Trophoblast cell (in vitro differentiated cells and primary cell): ENCODE data around the gene EVX1.

Experiments used
- DNase-seq, 2 donors: peaks; one replicate each; pipeline ENCODE4 v3.0.0-alpha.2; 2016
- H2AFZ ChIP-seq: 2 replicates; pipeline ENCODE4 v1.6.1; 2013; ENCODE audit warnings: low read length, moderate library complexity, mild to moderate bottlenecking; ENCODE audit not compliant: insufficient read depth, poor library complexity
- H2AK5ac ChIP-seq: 2 replicates; pipeline ENCODE4 v1.6.1; 2013; ENCODE audit warnings: mild to moderate bottlenecking, low read length
- H2BK120ac ChIP-seq: 2 replicates; pipeline ENCODE4 v1.6.1; 2013; ENCODE audit warnings: low read length, mild to moderate bottlenecking, moderate library complexity; ENCODE audit not compliant: insufficient read depth, poor library complexity
- H2BK12ac ChIP-seq: 2 replicates; pipeline ENCODE4 v1.6.1; 2013; ENCODE audit warnings: mild to moderate bottlenecking, low read length, moderate library complexity
- H2BK5ac ChIP-seq: 2 replicates; pipeline ENCODE4 v1.6.1; 2013; ENCODE audit warnings: low read length, low read depth, moderate library complexity, mild to moderate bottlenecking; ENCODE audit not compliant: poor library complexity
- H3K14ac ChIP-seq: 2 replicates; pipeline ENCODE4 v1.6.1; 2013; ENCODE audit warnings: mild to moderate bottlenecking, low read length
- H3K18ac ChIP-seq: 2 replicates; pipeline ENCODE4 v1.6.1; 2013; ENCODE audit warnings: mild to moderate bottlenecking, low read length
- H3K23ac ChIP-seq: 2 replicates; pipeline ENCODE4 v1.6.1; 2013; ENCODE audit warnings: low read length
- H3K27ac ChIP-seq: 2 replicates; pipeline ENCODE4 v1.5.1; 2013; ENCODE audit warnings: low read depth, mild to moderate bottlenecking, inconsistent platforms, low read length, moderate library complexity
- H3K27me3 ChIP-seq: 2 replicates; pipeline ENCODE4 v1.6.1; 2013; ENCODE audit warnings: inconsistent platforms, mild to moderate bottlenecking, low read length, moderate library complexity; ENCODE audit not compliant: insufficient read depth
- H3K36me3 ChIP-seq, 2 experiments: 1 replicate in 1 of 2; 2 replicates in 1 of 2; pipeline ENCODE4 v1.6.1; 2013; ENCODE audit warnings: low read length in 2 of 2, mild to moderate bottlenecking in 2 of 2, moderate library complexity in 1 of 2; ENCODE audit not compliant: insufficient read depth in 2 of 2, control insufficient read depth in 1 of 2
- H3K4ac ChIP-seq: 2 replicates; pipeline ENCODE4 v1.6.1; 2013; ENCODE audit warnings: low read depth, mild to moderate bottlenecking, low read length, moderate library complexity
- H3K4me1 ChIP-seq, 2 experiments: 1 replicate in 1 of 2; 2 replicates in 1 of 2; pipeline ENCODE4 v1.6.1; 2013; ENCODE audit warnings: low read length in 2 of 2, mild to moderate bottlenecking in 2 of 2, moderate library complexity in 1 of 2; ENCODE audit not compliant: insufficient read depth in 2 of 2, control insufficient read depth in 1 of 2
- H3K4me2 ChIP-seq: 2 replicates; pipeline ENCODE4 v1.6.1; 2013; ENCODE audit warnings: inconsistent platforms, mild to moderate bottlenecking, low read length, moderate library complexity
- H3K4me3 ChIP-seq: 2 replicates; pipeline ENCODE4 v1.5.1; 2013; ENCODE audit warnings: mild to moderate bottlenecking, low read depth, low read length, inconsistent platforms
- H3K79me1 ChIP-seq: one replicate; pipeline ENCODE4 v1.6.1; 2013; ENCODE audit warnings: low read length
- H3K79me2 ChIP-seq: 2 replicates; pipeline ENCODE4 v1.6.1; 2013; ENCODE audit warnings: low read length, mild to moderate bottlenecking; ENCODE audit not compliant: control insufficient read depth, insufficient read depth, poor library complexity
- H3K9ac ChIP-seq: 2 replicates; pipeline ENCODE4 v1.6.1; 2013; ENCODE audit warnings: mild to moderate bottlenecking, low read length
- H3K9me3 ChIP-seq: 2 replicates; pipeline ENCODE4 v1.6.1; 2013; ENCODE audit warnings: low read depth, mild to moderate bottlenecking, control low read depth, inconsistent platforms, low read length; ENCODE audit not compliant: insufficient read depth
- H4K12ac ChIP-seq: 2 replicates; pipeline ENCODE4 v1.6.1; 2013; ENCODE audit warnings: low read depth, mild to moderate bottlenecking, low read length, moderate library complexity
- H4K8ac ChIP-seq: 2 replicates; pipeline ENCODE4 v1.6.1; 2013; ENCODE audit warnings: low read depth, mild to moderate bottlenecking, low read length, moderate library complexity
- H4K91ac ChIP-seq: one replicate; pipeline ENCODE4 v1.6.1; 2013; ENCODE audit warnings: low read depth, mild to moderate bottlenecking, low read length, moderate library complexity
- WGBS: extraction: QIAGEN DNeasy Blood & Tissue Kit; methylation state at CpG from one replicate; pipeline ENCODE4 v1.1.7; 2013; ENCODE audit warnings: missing lambda C conversion rate; ENCODE audit not compliant: insufficient read length, insufficient coverage; ENCODE audit errors: extremely low coverage; 5-methylcytosine and 5-hydroxymethylcytosine counted together

Gene EVX1

DNA sequence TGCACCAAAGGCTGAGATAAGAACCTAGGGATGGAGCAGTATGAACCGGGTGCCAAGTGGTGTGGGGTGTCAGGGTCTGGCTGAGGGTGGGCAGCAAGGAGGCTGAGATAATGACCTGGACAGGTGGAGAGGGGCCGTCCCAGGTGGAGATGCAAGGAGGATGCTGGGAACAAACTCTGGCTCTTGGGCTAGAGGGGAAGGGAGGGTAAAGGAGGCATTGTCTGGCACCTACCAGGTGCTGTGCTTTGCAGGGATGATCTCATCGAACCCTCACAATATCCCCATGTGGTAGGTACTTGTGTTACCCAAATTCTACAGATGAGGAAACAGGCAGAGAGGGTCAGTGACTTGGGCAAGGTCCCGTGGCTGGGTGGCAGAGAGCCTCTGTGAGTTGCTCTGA, 22.8 kb upstream of the EVX1 start:
- Histone ChIP-seq H3K9ac (no peak overlapping the region), H2AFZ (no peak overlapping the region), H2BK12ac (no peak overlapping the region), H4K91ac (no peak overlapping the region), H2AK5ac (no peak overlapping the region), H3K9me3 (peaks cover 6% of the 10 kb centered on the region), H3K14ac (no peak overlapping the region), H3K27ac (no peak overlapping the region), H4K12ac (no peak overlapping the region), H3K36me3 (no peaks in the 10 kb centered on the region), H3K4me1 (no peaks in the 10 kb centered on the region), H3K4me2 (no peak overlapping the region), H3K79me2 (no peaks in the 10 kb centered on the region), H3K79me1 (no peaks in the 10 kb centered on the region), H4K8ac (no peak overlapping the region), H3K4ac (no peak overlapping the region), H3K27me3 (peaks cover 35% of the 10 kb centered on the region), H3K23ac (no peak overlapping the region), H3K4me3 (no peak overlapping the region), H3K18ac (no peak overlapping the region), H2BK120ac (no peak overlapping the region), H2BK5ac (no peak overlapping the region)
- WGBS: no CpG with 5 or more reads among the region's 4 CpGs
- DNase-seq: no peak

DNA sequence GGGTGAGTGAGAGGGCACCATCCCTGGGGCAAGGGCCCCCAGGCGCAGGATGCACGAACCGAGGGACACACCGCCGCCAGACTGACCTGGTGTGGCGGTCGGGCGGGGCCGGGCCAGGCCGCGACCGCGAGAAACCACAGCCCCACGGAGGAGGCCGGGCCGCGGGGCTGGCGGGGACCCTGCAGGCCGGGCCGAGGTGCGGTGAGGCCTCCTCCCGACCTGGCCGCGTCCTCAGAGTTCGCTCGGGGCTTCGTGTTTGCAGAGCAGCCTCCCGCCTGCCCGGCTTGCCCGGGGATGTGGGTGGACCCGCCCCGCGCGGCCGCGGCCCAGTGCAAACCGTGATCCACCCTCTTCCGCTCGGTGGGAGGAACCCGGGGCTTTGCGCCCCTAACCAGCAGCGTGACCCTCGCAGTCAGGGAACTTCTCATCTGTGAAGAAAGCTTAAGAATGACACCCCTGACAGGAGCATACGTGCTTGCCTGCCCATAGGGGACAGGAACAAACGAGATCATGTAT, 22.1 kb upstream of the EVX1 start:
- WGBS: no CpG with 5 or more reads among the region's 45 CpGs
- H3K36me3 ChIP-seq: no peaks in the 10 kb centered on the region
- H4K91ac ChIP-seq: no peak overlapping the region
- H3K9ac ChIP-seq: peak overlapping the region; percentile 29
- no peak overlapping the region for H2BK12ac ChIP-seq
- no peak overlapping the region for H3K4ac ChIP-seq
- H3K4me3 ChIP-seq: peak overlapping the region; percentile 34
- no peak overlapping the region for H3K4me2 ChIP-seq
- no peak for DNase-seq
- peaks cover 0 to 2% of the 10 kb centered on the region in 2 experiments for H3K4me1 ChIP-seq
- H3K79me2 ChIP-seq: no peaks in the 10 kb centered on the region
- H2AK5ac ChIP-seq: no peak overlapping the region
- H3K23ac ChIP-seq: no peak overlapping the region
- H3K79me1 ChIP-seq: no peaks in the 10 kb centered on the region
- no peak overlapping the region for H3K18ac ChIP-seq
- peaks cover 6% of the 10 kb centered on the region for H3K9me3 ChIP-seq
- no peak overlapping the region for H3K27ac ChIP-seq
- no peak overlapping the region for H2AFZ ChIP-seq
- no peak overlapping the region for H4K12ac ChIP-seq
- no peak overlapping the region for H3K14ac ChIP-seq
- H2BK5ac ChIP-seq: no peak overlapping the region
- peaks cover 39% of the 10 kb centered on the region for H3K27me3 ChIP-seq
- H2BK120ac ChIP-seq: no peak overlapping the region
- H4K8ac ChIP-seq: no peak overlapping the region

DNA sequence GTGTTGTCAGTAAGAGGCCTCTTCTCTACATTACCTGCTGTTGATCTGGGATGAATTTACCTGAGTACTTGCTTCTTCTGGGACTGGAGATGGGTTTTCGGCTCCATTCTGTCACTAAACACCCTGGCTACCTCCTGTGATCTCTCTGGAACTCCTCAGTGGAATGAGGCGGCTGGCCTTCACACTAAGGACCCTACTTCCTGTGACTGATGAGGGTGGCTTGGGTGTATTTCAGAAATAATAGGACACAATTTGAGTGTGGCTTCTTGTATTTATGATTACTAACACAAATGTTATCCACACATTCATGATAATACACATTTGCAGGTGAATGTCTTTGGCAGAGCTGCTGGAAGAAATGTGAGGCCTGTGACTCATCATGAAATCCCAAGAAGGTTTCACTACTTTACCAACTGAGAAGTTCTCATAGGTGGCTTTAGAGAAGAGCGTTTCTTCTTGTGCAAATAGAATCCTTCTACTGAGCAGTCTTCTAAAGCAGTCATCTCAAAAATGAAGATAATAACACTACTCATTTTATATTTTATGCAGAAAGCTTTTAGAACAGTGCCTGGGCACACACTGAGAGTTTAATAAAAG, 21.3 kb upstream of the EVX1 start:
- WGBS: no CpG with 5 or more reads among the region's 3 CpGs
- H3K18ac ChIP-seq: no peak overlapping the region

DNA sequence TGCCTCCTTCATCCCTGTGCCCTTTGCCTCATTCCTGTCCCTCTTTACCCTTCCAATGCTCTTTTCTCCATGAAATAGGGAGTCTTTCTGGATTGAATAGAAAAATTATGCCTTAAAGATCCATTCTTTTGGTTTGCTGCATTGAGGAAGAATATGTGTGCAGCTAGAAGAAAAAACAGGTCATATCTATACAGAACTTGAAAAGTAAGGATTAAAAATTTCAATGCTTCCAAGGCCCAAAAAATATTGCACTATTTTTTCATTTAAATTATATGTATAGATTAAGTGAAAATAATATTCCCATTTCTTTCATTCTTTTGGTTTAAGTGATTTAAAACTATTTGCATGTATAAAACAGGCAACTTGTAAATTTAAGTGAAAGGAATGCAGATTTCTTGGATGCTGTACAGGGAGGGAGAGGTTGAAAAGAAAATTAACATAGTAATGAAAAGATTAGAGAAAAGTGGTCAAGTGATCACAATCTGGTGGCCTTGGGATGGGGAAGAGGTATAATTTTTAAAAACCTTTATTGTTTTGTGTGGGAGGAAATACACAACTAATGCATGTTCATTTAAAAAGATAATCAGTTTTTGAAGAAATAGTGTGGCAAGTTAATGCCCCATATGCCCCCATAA, 18.5 kb upstream of the EVX1 start:
- H3K4me1 ChIP-seq: peaks cover 0 to 3% of the 10 kb centered on the region in 2 experiments
- no peak overlapping the region for H3K23ac ChIP-seq

More for the DNA sequence above, 21.3 kb upstream of the EVX1 start:
- Histone ChIP-seq H4K91ac (no peak overlapping the region), H2BK12ac (no peak overlapping the region), H2AK5ac (no peak overlapping the region), H3K4me3 (no peak overlapping the region), H3K23ac (no peak overlapping the region), H3K9me3 (peaks cover 6% of the 10 kb centered on the region), H3K79me2 (no peaks in the 10 kb centered on the region), H3K27ac (no peak overlapping the region), H2AFZ (no peak overlapping the region), H3K4ac (no peak overlapping the region), H3K36me3 (no peaks in the 10 kb centered on the region), H3K4me1 (peaks cover 0 to 3% of the 10 kb centered on the region in 2 experiments), H3K4me2 (no peak overlapping the region), H3K14ac (no peak overlapping the region), H4K8ac (no peak overlapping the region), H2BK5ac (no peak overlapping the region), H3K79me1 (no peaks in the 10 kb centered on the region), H2BK120ac (no peak overlapping the region), H3K27me3 (peaks cover 39% of the 10 kb centered on the region), H3K9ac (no peak overlapping the region), H4K12ac (no peak overlapping the region)
- DNase-seq: no peak

More for the DNA sequence above, 18.5 kb upstream of the EVX1 start:
- no peak overlapping the region for H2BK12ac ChIP-seq
- no peak overlapping the region for H4K91ac ChIP-seq
- no peak overlapping the region for H3K27ac ChIP-seq
- H3K9ac ChIP-seq: no peak overlapping the region
- H4K12ac ChIP-seq: no peak overlapping the region
- no peak overlapping the region for H3K18ac ChIP-seq
- no peaks in the 10 kb centered on the region for H3K79me2 ChIP-seq
- no peak for DNase-seq
- no peaks in the 10 kb centered on the region for H3K36me3 ChIP-seq
- peaks cover 47% of the 10 kb centered on the region for H3K27me3 ChIP-seq
- no peak overlapping the region for H3K14ac ChIP-seq
- no peak overlapping the region for H4K8ac ChIP-seq
- no peak overlapping the region for H3K4ac ChIP-seq
- H2AFZ ChIP-seq: no peak overlapping the region
- H3K4me3 ChIP-seq: no peak overlapping the region
- no peak overlapping the region for H3K4me2 ChIP-seq
- no peak overlapping the region for H2BK120ac ChIP-seq
- no peak overlapping the region for H2AK5ac ChIP-seq
- peaks cover 6% of the 10 kb centered on the region for H3K9me3 ChIP-seq
- H2BK5ac ChIP-seq: no peak overlapping the region
- no peaks in the 10 kb centered on the region for H3K79me1 ChIP-seq
